PC-9 (cell line): ENCODE results near the gene EP400.

ENCODE experiments used
- EZH2 ChIP-seq: fragments of 200-600 bp; sonication (generic); IDR thresholded peaks from 2 replicates; pipeline ENCODE4 v1.8.0; 2017; ENCODE audit warnings: antibody characterized with exemption, low read depth
- TF ChIP-seq, protein P1 (sequence below): fragments of 200-600 bp; sonication (generic); conservative IDR thresholded peaks from 2 replicates; pipeline ENCODE4 v1.6.1; 2017; ENCODE audit warnings: mixed run types, antibody characterized with exemption, mild to moderate bottlenecking, moderate library complexity

DNA sequence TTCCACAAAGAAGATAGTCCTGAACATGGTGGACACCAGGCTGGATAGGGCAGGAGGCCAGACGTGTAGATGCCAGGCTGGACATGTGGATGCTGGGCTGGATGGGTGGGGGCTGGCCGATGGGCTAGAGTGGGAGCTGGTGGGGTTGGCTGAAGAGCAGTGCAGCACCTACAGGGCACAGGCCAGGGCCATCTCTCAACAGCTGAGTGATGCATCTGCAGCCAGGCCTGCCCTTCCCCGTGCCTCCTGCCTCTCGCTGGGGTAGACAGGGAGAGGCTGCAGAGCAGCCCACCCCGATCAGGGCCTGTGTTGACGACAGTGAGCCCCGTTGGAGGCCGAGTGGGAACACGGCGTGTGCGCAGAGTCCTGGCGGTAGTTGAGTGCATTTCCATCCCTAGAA is 39.3 kb downstream of the EP400 start:
- TF ChIP-seq, protein P1, sequence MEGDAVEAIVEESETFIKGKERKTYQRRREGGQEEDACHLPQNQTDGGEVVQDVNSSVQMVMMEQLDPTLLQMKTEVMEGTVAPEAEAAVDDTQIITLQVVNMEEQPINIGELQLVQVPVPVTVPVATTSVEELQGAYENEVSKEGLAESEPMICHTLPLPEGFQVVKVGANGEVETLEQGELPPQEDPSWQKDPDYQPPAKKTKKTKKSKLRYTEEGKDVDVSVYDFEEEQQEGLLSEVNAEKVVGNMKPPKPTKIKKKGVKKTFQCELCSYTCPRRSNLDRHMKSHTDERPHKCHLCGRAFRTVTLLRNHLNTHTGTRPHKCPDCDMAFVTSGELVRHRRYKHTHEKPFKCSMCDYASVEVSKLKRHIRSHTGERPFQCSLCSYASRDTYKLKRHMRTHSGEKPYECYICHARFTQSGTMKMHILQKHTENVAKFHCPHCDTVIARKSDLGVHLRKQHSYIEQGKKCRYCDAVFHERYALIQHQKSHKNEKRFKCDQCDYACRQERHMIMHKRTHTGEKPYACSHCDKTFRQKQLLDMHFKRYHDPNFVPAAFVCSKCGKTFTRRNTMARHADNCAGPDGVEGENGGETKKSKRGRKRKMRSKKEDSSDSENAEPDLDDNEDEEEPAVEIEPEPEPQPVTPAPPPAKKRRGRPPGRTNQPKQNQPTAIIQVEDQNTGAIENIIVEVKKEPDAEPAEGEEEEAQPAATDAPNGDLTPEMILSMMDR: no peak
- TF ChIP-seq EZH2: no peak
